Activated CD8-positive, alpha-beta T cell treated with anti-CD3 and anti-CD28 coated beads for 36 hours (primary cell): ENCODE data around the gene THRB. TPM values are rescaled to one million over a fixed set of nuclear protein-coding genes. Genes with fewer than 3 reads are reported as not detected.
A peak's percentile ranks its signal among the peaks of the same experiment; 100 is the strongest.
"Not testable (repeated sequence)": the region's sequence is repeated elsewhere in the genome, so short reads cannot be mapped to it uniquely, and the experiment has no call there.

Source experiments
- ATAC-seq: fragments of 200-7000 bp; cut with Tn5 transposase; one replicate; pipeline ENCODE4 v1.10.0; 2021; ENCODE audit warnings: mild to moderate bottlenecking, moderate library complexity
- CTCF ChIA-PET: fragments of 350-600 bp; sonication (Branson Sonifier 250); formaldehyde crosslinking; loops from one replicate; lab custom pipeline; 2021; ENCODE audit warnings: antibody characterized with exemption; lab: Charles Lee
- POLR2A ChIA-PET: fragments of 350-600 bp; sonication (Branson Sonifier 250); formaldehyde crosslinking; loops from one replicate; lab custom pipeline; 2021; ENCODE audit warnings: antibody characterized with exemption; lab: Charles Lee
- DNase-seq: peaks from one replicate; pipeline ENCODE4 v3.0.0-alpha.2; 2020
- H3K27ac Mint-ChIP-seq: one replicate; pipeline ENCODE4 v1.8.0; 2021; ENCODE audit warnings: mild to moderate bottlenecking, mixed read lengths
- H3K27me3 Mint-ChIP-seq: one replicate; pipeline ENCODE4 v1.8.0; 2021; ENCODE audit warnings: mixed read lengths
- H3K36me3 Mint-ChIP-seq: one replicate; pipeline ENCODE4 v1.8.0; 2021; ENCODE audit warnings: low read depth, mixed read lengths
- H3K4me1 Mint-ChIP-seq: one replicate; pipeline ENCODE4 v1.8.0; 2021; ENCODE audit warnings: low read depth, mixed read lengths
- H3K4me3 Mint-ChIP-seq: one replicate; pipeline ENCODE4 v1.8.0; 2021; ENCODE audit warnings: mild to moderate bottlenecking, moderate library complexity, mixed read lengths
- H3K9me3 Mint-ChIP-seq: one replicate; pipeline ENCODE4 v1.8.0; 2021; ENCODE audit warnings: mixed read lengths
- CTCF ChIP-seq: fragments of 200-600 bp; IDR thresholded peaks from one replicate; pipeline ENCODE4 v1.8.0; 2022; ENCODE audit warnings: antibody characterized with exemption, mild to moderate bottlenecking
- intact Hi-C: fragments of 100-400 bp; cut with micrococcal nuclease; formaldehyde crosslinking; loops from one replicate; pipeline ENCODE4 v1.10.0; 2022
- total RNA-seq, 2 experiments: library from RNA; stranded (reverse); gene quantifications; one replicate each; pipeline ENCODE4 v1.2.3, GENCODE V29; 2021

The THRB gene
- total RNA-seq, 2 experiments from 2014 or later: not detected

GRCh38 chr3:24100696-24101402 lies 393.8 kb downstream of the THRB start:
- ChIA-PET CTCF (no interaction called here), POLR2A (no interaction called here)
- Mint-ChIP-seq H3K9me3 (no peaks in the 10 kb centered on the region), H3K4me3 (no peak overlapping the region), H3K27ac (no peak overlapping the region), H3K27me3 (no peaks in the 10 kb centered on the region), H3K4me1 (no peaks in the 10 kb centered on the region), H3K36me3 (no peaks in the 10 kb centered on the region)
- TF ChIP-seq CTCF: no peak
- ATAC-seq (no peak), DNase-seq (no peak)
- intact Hi-C loops: no loop called here

DNA sequence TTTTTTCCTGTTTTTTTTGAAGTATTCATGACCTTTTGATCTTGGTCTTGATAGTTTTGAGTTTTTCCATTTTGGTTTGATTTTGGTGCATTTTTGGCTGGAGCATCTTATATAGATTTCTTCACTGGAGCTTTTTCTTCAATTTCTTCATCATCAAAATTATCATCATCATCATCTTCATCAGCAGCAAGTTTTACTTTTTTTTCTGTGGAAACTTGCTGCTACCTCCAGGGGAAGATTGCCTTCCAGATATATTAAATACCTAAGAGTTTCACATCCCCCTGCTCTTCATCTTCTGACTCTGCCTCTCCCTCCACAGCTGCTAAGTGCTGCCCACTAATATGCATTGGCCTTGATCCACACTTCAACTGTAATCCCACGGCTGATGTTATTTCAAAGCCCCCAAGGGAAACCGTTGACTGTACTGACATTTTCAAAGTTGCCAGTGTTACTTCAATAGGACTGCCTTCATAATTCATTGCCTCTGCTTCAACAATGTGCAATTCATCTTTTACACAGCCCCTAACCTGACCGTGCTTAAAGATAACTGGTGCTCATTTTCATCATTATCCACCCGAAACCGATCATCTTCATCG lies 397.9 kb downstream of the THRB start:
- intact Hi-C loops: no loop called here
- no peak overlapping the region for H3K27ac Mint-ChIP-seq
- CTCF ChIA-PET: no interaction called here
- ATAC-seq (no peak), DNase-seq (no peak)
- no peak for TF ChIP-seq CTCF
- no peaks in the 10 kb centered on the region for H3K9me3 Mint-ChIP-seq
- no peaks in the 10 kb centered on the region for H3K36me3 Mint-ChIP-seq
- POLR2A ChIA-PET: no interaction called here
- no peaks in the 10 kb centered on the region for H3K4me1 Mint-ChIP-seq
- H3K4me3 Mint-ChIP-seq: no peak overlapping the region
- H3K27me3 Mint-ChIP-seq: no peaks in the 10 kb centered on the region

DNA sequence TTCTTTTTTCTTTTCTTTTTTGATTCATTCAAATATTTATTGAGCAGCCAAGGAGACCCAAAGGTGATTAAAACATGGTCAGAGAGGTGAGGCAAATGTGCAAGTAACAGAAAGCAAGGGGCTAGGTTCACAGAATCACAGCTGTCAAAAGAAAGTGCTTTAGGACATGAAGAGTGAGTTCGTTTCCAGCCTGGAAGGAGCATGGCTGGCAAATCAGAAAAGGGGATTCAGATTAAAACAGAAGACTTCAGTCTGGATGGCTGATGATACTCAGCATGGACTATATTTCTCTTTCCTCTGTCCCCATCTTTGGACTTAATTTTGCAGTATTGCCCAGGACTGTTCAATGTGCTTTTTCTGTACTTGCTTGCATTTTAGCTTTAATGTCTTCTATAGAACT lies 398.4 kb downstream of the THRB start:
- ChIA-PET POLR2A (no interaction called here), CTCF (no interaction called here)
- Mint-ChIP-seq H3K27ac (no peak overlapping the region), H3K36me3 (no peaks in the 10 kb centered on the region), H3K27me3 (no peaks in the 10 kb centered on the region), H3K9me3 (no peaks in the 10 kb centered on the region), H3K4me1 (no peaks in the 10 kb centered on the region), H3K4me3 (no peak overlapping the region)
- intact Hi-C loops: no loop called here
- ATAC-seq: no peak
- DNase-seq: no peak
- TF ChIP-seq CTCF: no peak

DNA sequence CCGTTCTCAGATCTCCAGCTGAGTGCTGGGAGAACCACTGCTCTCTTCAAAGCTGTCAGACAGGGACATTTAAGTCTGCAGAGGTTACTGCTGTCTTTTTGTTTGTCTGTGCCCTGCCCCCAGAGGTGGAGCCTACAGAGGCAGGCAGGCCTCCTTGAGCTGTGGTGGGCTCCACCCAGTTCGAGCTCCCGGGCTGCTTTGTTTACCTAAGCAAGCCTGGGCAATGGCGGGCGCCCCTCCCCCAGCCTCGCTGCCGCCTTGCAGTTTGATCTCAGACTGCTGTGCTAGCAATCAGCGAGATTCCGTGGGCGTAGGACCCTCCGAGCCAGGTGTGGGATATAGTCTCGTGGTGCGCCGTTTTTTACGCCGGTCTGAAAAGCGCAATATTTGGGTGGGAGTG lies 399.8 kb downstream of the THRB start:
- CTCF ChIA-PET, intact Hi-C loops, POLR2A ChIA-PET, H3K27me3 Mint-ChIP-seq, H3K27ac Mint-ChIP-seq, H3K4me1 Mint-ChIP-seq, DNase-seq, H3K9me3 Mint-ChIP-seq, H3K36me3 Mint-ChIP-seq, H3K4me3 Mint-ChIP-seq, ATAC-seq: not testable (repeated sequence)

- no peaks in the 10 kb centered on the region for H3K27me3 Mint-ChIP-seq
- no peak for TF ChIP-seq CTCF
- no peak overlapping the region for H3K4me3 Mint-ChIP-seq
- no peak overlapping the region for H3K27ac Mint-ChIP-seq
- CTCF ChIA-PET: interaction anchor here (1.0 to 1.3 kb wide), 2 partner anchors 13 to 97 kb away, joined by 3 to 6 read pairs; no protein-coding TSS in a partner anchor
- no peaks in the 10 kb centered on the region for H3K4me1 Mint-ChIP-seq
- H3K9me3 Mint-ChIP-seq: no peaks in the 10 kb centered on the region
- H3K36me3 Mint-ChIP-seq: no peaks in the 10 kb centered on the region
- intact Hi-C loops: no loop called here
- peak; percentile 27 for ATAC-seq
- no peak for DNase-seq
- POLR2A ChIA-PET: no interaction called here
Observed at GRCh38 chr3:24088782-24089181, 405.9 kb downstream of the THRB start.
